GM12878 (cell line): ENCODE measurements around the gene ACOT12.

Source experiments
- CREB1 ChIP-seq: IDR thresholded peaks from 2 replicates; pipeline ENCODE4 v1.6.1; 2012; ENCODE audit warnings: low read depth, mild to moderate bottlenecking, inconsistent platforms
- FOS ChIP-seq: IDR thresholded peaks from 3 replicates; pipeline ENCODE4 v1.6.1; 2011; ENCODE audit warnings: borderline replicate concordance; ENCODE audit not compliant: insufficient read length; ENCODE audit errors: extremely low read depth
- MEF2A ChIP-seq: IDR thresholded peaks from 2 replicates; pipeline ENCODE4 v1.6.1; 2011; ENCODE audit warnings: low read depth, mild to moderate bottlenecking, low read length, moderate library complexity; ENCODE audit not compliant: insufficient read depth
- MTA2 ChIP-seq: fragments of 450-650 bp; IDR thresholded peaks from 2 replicates; pipeline ENCODE4 v1.6.1; 2016; ENCODE audit warnings: low read depth, mild to moderate bottlenecking, moderate library complexity
- PAX8 ChIP-seq: fragments of 450-650 bp; IDR thresholded peaks from 2 replicates; pipeline ENCODE4 v1.6.1; 2017; ENCODE audit warnings: mild to moderate bottlenecking, moderate library complexity
- POLR2A ChIP-seq: IDR thresholded peaks from 2 replicates; pipeline ENCODE4 v1.6.1; 2011; ENCODE audit warnings: low read depth, mild to moderate bottlenecking, low read length
- TARDBP ChIP-seq: IDR thresholded peaks from 2 replicates; pipeline ENCODE4 v1.6.1; 2016; ENCODE audit warnings: borderline replicate concordance
- TF ChIP-seq, protein P1 (sequence below), 3 experiments: IDR thresholded peaks in 2 of 3; conservative IDR thresholded peaks in 1 of 3; 2 replicates each; pipeline ENCODE4 v1.5.1; 2011; ENCODE audit warnings: low read depth in 3 of 3, low read length in 3 of 3, mild to moderate bottlenecking in 3 of 3, control low read depth in 2 of 3, moderate library complexity in 2 of 3, inconsistent platforms in 1 of 3, mixed read lengths in 1 of 3; ENCODE audit not compliant: control insufficient read depth in 2 of 3, insufficient read depth in 1 of 3; ENCODE audit errors: extremely low read depth in 1 of 3
- TF ChIP-seq, protein P2 (sequence below): IDR thresholded peaks from 2 replicates; pipeline ENCODE4 v1.6.1; 2012; ENCODE audit warnings: low read depth, low read length, improper control_type of control experiment

- TF ChIP-seq PAX8 (no peak), TARDBP (no peak), MTA2 (no peak), FOS (no peak), POLR2A (no peak), CREB1 (no peak), MEF2A (no peak)
- TF ChIP-seq, protein P1, sequence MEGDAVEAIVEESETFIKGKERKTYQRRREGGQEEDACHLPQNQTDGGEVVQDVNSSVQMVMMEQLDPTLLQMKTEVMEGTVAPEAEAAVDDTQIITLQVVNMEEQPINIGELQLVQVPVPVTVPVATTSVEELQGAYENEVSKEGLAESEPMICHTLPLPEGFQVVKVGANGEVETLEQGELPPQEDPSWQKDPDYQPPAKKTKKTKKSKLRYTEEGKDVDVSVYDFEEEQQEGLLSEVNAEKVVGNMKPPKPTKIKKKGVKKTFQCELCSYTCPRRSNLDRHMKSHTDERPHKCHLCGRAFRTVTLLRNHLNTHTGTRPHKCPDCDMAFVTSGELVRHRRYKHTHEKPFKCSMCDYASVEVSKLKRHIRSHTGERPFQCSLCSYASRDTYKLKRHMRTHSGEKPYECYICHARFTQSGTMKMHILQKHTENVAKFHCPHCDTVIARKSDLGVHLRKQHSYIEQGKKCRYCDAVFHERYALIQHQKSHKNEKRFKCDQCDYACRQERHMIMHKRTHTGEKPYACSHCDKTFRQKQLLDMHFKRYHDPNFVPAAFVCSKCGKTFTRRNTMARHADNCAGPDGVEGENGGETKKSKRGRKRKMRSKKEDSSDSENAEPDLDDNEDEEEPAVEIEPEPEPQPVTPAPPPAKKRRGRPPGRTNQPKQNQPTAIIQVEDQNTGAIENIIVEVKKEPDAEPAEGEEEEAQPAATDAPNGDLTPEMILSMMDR (IDR thresholded peaks at IDR 0.05 in 2 of 3, conservative IDR thresholded peaks at IDR 0.05 in 1 of 3; ENCODE audit: control insufficient read depth in 2 of 3, extremely low read depth in 1 of 3, insufficient read depth in 1 of 3, low read depth in 3 of 3, low read length in 3 of 3), result no peak
- TF ChIP-seq, protein P2, sequence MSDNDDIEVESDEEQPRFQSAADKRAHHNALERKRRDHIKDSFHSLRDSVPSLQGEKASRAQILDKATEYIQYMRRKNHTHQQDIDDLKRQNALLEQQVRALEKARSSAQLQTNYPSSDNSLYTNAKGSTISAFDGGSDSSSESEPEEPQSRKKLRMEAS, result no peak
These were observed 88.1 kb downstream of the ACOT12 start for GRCh38 chr5:81305785-81306184.
